Fibroblast of villous mesenchyme (primary cell): Measurements from ENCODE around the gene NET1. TPM values are rescaled to one million over a fixed set of nuclear protein-coding genes. Genes with fewer than 3 reads are reported as not detected.
A peak's percentile ranks its signal among the peaks of the same experiment; 100 is the strongest.

Experiments used
- DNase-seq: peaks from one replicate; pipeline ENCODE4 v3.0.0-alpha.2; 2010; ENCODE audit warnings: low read depth
- H3K4me3 ChIP-seq: 2 replicates; pipeline ENCODE4 v1.5.1; 2011; ENCODE audit warnings: low read depth, mild to moderate bottlenecking, low read length
- total RNA-seq: library from RNA; depleted of rRNA; stranded (reverse); fragments of >200 nt; gene quantifications from 2 replicates; pipeline ENCODE4 v1.2.3, GENCODE V29; 2012
- TF ChIP-seq, protein P1 (sequence below): IDR thresholded peaks from 2 replicates; pipeline ENCODE4 v1.5.1; 2012; ENCODE audit warnings: low read depth, mild to moderate bottlenecking, low read length; ENCODE audit not compliant: insufficient read depth

Gene NET1, protein sequence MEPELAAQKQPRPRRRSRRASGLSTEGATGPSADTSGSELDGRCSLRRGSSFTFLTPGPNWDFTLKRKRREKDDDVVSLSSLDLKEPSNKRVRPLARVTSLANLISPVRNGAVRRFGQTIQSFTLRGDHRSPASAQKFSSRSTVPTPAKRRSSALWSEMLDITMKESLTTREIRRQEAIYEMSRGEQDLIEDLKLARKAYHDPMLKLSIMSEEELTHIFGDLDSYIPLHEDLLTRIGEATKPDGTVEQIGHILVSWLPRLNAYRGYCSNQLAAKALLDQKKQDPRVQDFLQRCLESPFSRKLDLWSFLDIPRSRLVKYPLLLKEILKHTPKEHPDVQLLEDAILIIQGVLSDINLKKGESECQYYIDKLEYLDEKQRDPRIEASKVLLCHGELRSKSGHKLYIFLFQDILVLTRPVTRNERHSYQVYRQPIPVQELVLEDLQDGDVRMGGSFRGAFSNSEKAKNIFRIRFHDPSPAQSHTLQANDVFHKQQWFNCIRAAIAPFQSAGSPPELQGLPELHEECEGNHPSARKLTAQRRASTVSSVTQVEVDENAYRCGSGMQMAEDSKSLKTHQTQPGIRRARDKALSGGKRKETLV
- 17.7 and 23.3 TPM in 2 replicates for total RNA-seq

- DNase-seq = peak; percentile 90
- H3K4me3 ChIP-seq = peak within 1 kb of the TSS; percentile 85
- TF ChIP-seq, protein P1, sequence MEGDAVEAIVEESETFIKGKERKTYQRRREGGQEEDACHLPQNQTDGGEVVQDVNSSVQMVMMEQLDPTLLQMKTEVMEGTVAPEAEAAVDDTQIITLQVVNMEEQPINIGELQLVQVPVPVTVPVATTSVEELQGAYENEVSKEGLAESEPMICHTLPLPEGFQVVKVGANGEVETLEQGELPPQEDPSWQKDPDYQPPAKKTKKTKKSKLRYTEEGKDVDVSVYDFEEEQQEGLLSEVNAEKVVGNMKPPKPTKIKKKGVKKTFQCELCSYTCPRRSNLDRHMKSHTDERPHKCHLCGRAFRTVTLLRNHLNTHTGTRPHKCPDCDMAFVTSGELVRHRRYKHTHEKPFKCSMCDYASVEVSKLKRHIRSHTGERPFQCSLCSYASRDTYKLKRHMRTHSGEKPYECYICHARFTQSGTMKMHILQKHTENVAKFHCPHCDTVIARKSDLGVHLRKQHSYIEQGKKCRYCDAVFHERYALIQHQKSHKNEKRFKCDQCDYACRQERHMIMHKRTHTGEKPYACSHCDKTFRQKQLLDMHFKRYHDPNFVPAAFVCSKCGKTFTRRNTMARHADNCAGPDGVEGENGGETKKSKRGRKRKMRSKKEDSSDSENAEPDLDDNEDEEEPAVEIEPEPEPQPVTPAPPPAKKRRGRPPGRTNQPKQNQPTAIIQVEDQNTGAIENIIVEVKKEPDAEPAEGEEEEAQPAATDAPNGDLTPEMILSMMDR = no peak
Observed at GRCh38 chr10:5412277-5412941, at the start of gene NET1. NET1 (plus strand) TSS chr10:5412557; CDS start chr10:5412693, 136 bp downstream.

- TF ChIP-seq, protein P1 = no peak
- H3K4me3 ChIP-seq = no peak overlapping the region
- no peak for DNase-seq
Observed at GRCh38 chr10:5362873-5363272, 49.5 kb upstream of the NET1 start.

DNA sequence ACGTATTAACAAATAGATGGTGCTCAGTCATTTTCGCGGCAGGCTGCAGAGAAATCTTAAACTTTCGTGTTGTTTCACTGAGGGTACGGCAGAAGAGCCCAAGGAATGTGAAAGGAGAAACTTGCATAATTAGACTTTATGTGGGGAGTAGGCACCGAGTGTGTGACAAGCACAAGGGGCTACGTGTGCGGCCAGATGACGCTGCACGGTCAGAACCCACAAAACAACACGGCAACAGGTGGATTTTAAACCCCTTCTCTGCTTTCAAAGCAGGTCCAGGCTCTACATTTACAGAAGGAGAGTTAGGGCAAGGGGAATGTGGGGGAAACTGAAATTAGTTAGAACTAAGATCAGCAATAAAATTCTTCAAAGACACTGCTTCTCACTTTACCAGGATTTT is 48.0 kb upstream of the NET1 start:
- TF ChIP-seq, protein P1 = no peak
- DNase-seq = no peak
- no peak overlapping the region for H3K4me3 ChIP-seq

DNA sequence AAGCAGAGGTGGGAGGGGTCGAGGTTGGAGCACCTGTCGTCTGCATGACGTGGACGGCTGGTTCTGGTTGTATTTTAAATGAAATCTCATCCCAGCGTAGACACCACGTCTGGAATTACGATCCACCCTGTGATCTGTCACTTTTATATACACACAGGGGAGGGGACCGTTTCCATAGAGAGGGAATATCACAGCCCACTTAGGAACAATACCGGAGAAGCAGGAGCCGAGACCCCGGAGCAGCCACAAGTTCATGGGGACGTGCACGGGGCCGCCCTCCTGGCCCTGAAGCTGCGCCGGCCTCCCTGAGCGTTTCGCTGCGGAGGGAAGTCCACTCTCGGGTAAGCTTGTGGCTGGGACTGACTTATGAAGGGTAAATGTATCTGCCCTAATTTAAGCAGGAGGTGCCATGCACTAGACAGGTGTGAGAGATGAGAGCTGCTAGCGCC is 47.4 kb upstream of the NET1 start, which contains the start of gene UCN3:
Gene UCN3, plus strand, starts transcription at position 77 of the 449 bp plus-strand sequence. CDS start 8,755 bp downstream, outside the sequence.
- TF ChIP-seq, protein P1 = no peak
- DNase-seq = no peak
- H3K4me3 ChIP-seq = no peak within 1 kb of the TSS

DNA sequence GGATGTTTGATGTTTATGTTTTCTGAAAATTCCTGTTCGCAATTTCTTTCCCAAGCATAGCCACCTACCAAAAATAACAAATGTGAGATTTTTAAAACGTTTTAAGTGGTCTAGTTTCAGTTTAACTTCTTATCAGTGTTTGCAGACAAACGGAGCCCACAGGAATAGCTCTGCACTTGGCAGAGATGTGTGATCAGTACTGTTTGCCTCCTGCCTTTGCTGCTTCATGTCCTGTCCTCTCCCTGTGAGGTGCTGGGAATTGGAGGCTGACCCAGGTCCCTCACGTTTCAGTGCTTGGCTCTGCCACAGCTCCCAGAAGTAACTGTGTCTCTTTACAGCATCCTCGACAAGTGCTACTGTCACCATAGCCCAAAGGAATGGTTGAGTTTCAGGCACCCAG is 46.4 kb upstream of the NET1 start:
- no peak overlapping the region for H3K4me3 ChIP-seq
- TF ChIP-seq, protein P1 = no peak
- DNase-seq = no peak

GRCh38 chr10:5369362-5370158 is 42.8 kb upstream of the NET1 start:
- DNase-seq = no peak
- TF ChIP-seq, protein P1 = no peak
- no peak overlapping the region for H3K4me3 ChIP-seq
